Measurements from ENCODE around the gene MATCAP1. TPM values are rescaled to one million over a fixed set of nuclear protein-coding genes. Genes with fewer than 3 reads are reported as not detected.

The MATCAP1 gene
- total and polyA plus RNA-seq, 10 of the 15 experiments (the other 5 are each of a cell fraction or from before 2014, with no cell fraction given) = 2.8 to 25.8 (median 8.6) TPM

GRCh38 chr16:67229906-67230808, 46.4 kb upstream of the MATCAP1 start:
- no peak for DNase-seq (ENCODE audit: low read depth, low spot score)
- ATAC-seq = no peak
- Histone ChIP-seq H2AFZ (ENCODE audit: control insufficient read depth, low read depth, low read length) (no peak overlapping the region), H3K27ac (ENCODE audit: control insufficient read depth, insufficient read depth) (no peak overlapping the region), H3K4me1 (ENCODE audit: control insufficient read depth, insufficient read depth, low read length) (peaks cover 12% of the 10 kb centered on the region), H3K27me3 (replicated peaks in 1 of 2; ENCODE audit: control insufficient read depth in 2 of 2, insufficient read depth in 2 of 2, low read length in 1 of 2) (no peaks in the 10 kb centered on the region), H4K20me1 (ENCODE audit: control insufficient read depth, insufficient read depth) (no peaks in the 10 kb centered on the region), H3K4me3 (no peak overlapping the region), H3K4me2 (ENCODE audit: control insufficient read depth, insufficient read depth) (no peak overlapping the region), H3K79me2 (ENCODE audit: control insufficient read depth, insufficient read depth, low read length) (peaks cover 18% of the 10 kb centered on the region), H3K9ac (ENCODE audit: control insufficient read depth, insufficient read depth, low read length) (no peak overlapping the region), H3K36me3 (ENCODE audit: control insufficient read depth in 2 of 2, insufficient read depth in 2 of 2, low read length in 1 of 2) (peaks cover 16 to 31% of the 10 kb centered on the region in 2 experiments; a peak in 3 of 4 replicates), H3K9me3 (replicated peaks; ENCODE audit: control insufficient read depth, insufficient read depth, low read length) (no peaks in the 10 kb centered on the region)
- RAD21 ChIA-PET (ENCODE audit: unreplicated experiment) = no interaction called here
- FAIRE-seq = no peak
- TF ChIP-seq CBX5 (IDR thresholded peaks at IDR 0.05; ENCODE audit: low read depth) = no peak
- TF ChIP-seq TCF3 (IDR thresholded peaks at IDR 0.05; ENCODE audit: borderline replicate concordance, insufficient read depth, low read depth, low read length) = no peak
- no peak for TF ChIP-seq FOS (IDR thresholded peaks at IDR 0.05; ENCODE audit: borderline replicate concordance, extremely low read depth, insufficient read length)
- TF ChIP-seq IKZF2 (IDR thresholded peaks at IDR 0.05) = no peak
- TF ChIP-seq MLLT1 (IDR thresholded peaks at IDR 0.05) = no peak
- TF ChIP-seq EZH2 (IDR thresholded peaks at IDR 0.05; ENCODE audit: borderline replicate concordance, control insufficient read depth, low read depth, low read length) = no peak
- no peak for TF ChIP-seq EP300 (IDR thresholded peaks at IDR 0.05; ENCODE audit: borderline replicate concordance in 1 of 2, control insufficient read depth in 1 of 2, low read depth in 2 of 2, low read length in 2 of 2)
- TF ChIP-seq PML (IDR thresholded peaks at IDR 0.05; ENCODE audit: low read length) = 0 out of 2 replicates have a peak, but pooled peaks have one; percentile 9
- TF ChIP-seq TARDBP (IDR thresholded peaks at IDR 0.05; ENCODE audit: borderline replicate concordance) = no peak
- TF ChIP-seq POLR2AphosphoS5 (IDR thresholded peaks at IDR 0.05; ENCODE audit: low read length) = 0 out of 2 replicates have a peak, but pooled peaks have one; percentile 21
- no peak for TF ChIP-seq SUZ12 (IDR thresholded peaks at IDR 0.05; ENCODE audit: unreplicated experiment)
- peak; percentile 69 for TF ChIP-seq POLR2A (IDR thresholded peaks at IDR 0.05; ENCODE audit: low read depth, low read length)
- WGBS (ENCODE audit: insufficient coverage, insufficient replicate concordance, low lambda C conversion rate, missing lambda C conversion rate) = 98% methylated on average over 32 of the region's 32 CpGs
- intact Hi-C loops (cut with micrococcal nuclease; ENCODE audit: unreplicated experiment) = no loop called here
- in situ Hi-C loops (cut with MboI) = no loop called here
- SMC1A ChIA-PET (ENCODE audit: uncharacterized antibody, unreplicated experiment) = no interaction called here
- no TSS peak for BruUV-seq (replicated peaks)
- POLR2A ChIA-PET = interaction anchor here (7.7 kb wide), 1 partner anchor 15 kb away, joined by 100 read pairs; the partner anchor contains the start of genes FHOD1 and SLC9A5
- CTCF ChIA-PET = interaction anchor here (1.2 to 2.0 kb wide), 2 partner anchors 17 to 75 kb away, joined by 3 to 7 read pairs; partner anchors contain the start of gene FHOD1
